HEK293 (cell line): ENCODE measurements around the gene KIF5A.

Source experiments
- CTCF ChIP-seq: fragments of 450-650 bp; formaldehyde crosslinking; IDR thresholded peaks from 2 replicates; pipeline ENCODE4 v1.5.1; 2016; ENCODE audit warnings: missing biosample characterization, missing genetic modification characterization
- HOXA7 ChIP-seq: sonication (generic); formaldehyde crosslinking; IDR thresholded peaks from 2 replicates; pipeline ENCODE4 v1.8.1; 2022; ENCODE audit warnings: missing genetic modification reagents, borderline replicate concordance
- MYNN ChIP-seq: fragments of 450-650 bp; formaldehyde crosslinking; IDR thresholded peaks from 2 replicates; pipeline ENCODE4 v1.5.1; 2016; ENCODE audit warnings: missing biosample characterization, missing genetic modification characterization, borderline replicate concordance
- ZNF175 ChIP-seq: fragments of 450-650 bp; formaldehyde crosslinking; IDR thresholded peaks from 2 replicates; pipeline ENCODE4 v1.5.1; 2016; ENCODE audit warnings: missing biosample characterization, missing genetic modification characterization
- ZNF184 ChIP-seq: fragments of 450-650 bp; IDR thresholded peaks from 2 replicates; pipeline ENCODE4 v1.5.1; 2018; ENCODE audit warnings: missing biosample characterization, mild to moderate bottlenecking, missing genetic modification characterization
- ZNF223 ChIP-seq: fragments of 450-650 bp; formaldehyde crosslinking; IDR thresholded peaks from 2 replicates; pipeline ENCODE4 v1.5.1; 2016; ENCODE audit warnings: missing biosample characterization, missing genetic modification characterization
- ZNF335 ChIP-seq: fragments of 450-650 bp; formaldehyde crosslinking; conservative IDR thresholded peaks from 2 replicates; pipeline ENCODE4 v1.5.1; 2016; ENCODE audit warnings: missing biosample characterization, missing genetic modification characterization
- ZNF341 ChIP-seq: fragments of 450-650 bp; formaldehyde crosslinking; IDR thresholded peaks from 2 replicates; pipeline ENCODE4; 2016; ENCODE audit warnings: low read depth, missing biosample characterization, missing genetic modification characterization
- ZNF561 ChIP-seq: fragments of 450-650 bp; IDR thresholded peaks from 2 replicates; pipeline ENCODE4 v1.5.1; 2018; ENCODE audit warnings: missing biosample characterization, missing genetic modification characterization, borderline replicate concordance
- ZSCAN30 ChIP-seq: fragments of 450-650 bp; IDR thresholded peaks from 2 replicates; pipeline ENCODE4 v1.5.1; 2018; ENCODE audit warnings: missing biosample characterization, mild to moderate bottlenecking, missing genetic modification characterization, moderate library complexity
- ZXDB ChIP-seq: fragments of 450-650 bp; formaldehyde crosslinking; IDR thresholded peaks from 2 replicates; pipeline ENCODE4 v1.5.1; 2016; ENCODE audit warnings: missing biosample characterization, missing genetic modification characterization
- TF ChIP-seq, protein P1 (sequence below): fragments of 450-650 bp; formaldehyde crosslinking; IDR thresholded peaks from 2 replicates; pipeline ENCODE4 v1.5.1; 2016; ENCODE audit warnings: missing biosample characterization, missing genetic modification characterization

DNA sequence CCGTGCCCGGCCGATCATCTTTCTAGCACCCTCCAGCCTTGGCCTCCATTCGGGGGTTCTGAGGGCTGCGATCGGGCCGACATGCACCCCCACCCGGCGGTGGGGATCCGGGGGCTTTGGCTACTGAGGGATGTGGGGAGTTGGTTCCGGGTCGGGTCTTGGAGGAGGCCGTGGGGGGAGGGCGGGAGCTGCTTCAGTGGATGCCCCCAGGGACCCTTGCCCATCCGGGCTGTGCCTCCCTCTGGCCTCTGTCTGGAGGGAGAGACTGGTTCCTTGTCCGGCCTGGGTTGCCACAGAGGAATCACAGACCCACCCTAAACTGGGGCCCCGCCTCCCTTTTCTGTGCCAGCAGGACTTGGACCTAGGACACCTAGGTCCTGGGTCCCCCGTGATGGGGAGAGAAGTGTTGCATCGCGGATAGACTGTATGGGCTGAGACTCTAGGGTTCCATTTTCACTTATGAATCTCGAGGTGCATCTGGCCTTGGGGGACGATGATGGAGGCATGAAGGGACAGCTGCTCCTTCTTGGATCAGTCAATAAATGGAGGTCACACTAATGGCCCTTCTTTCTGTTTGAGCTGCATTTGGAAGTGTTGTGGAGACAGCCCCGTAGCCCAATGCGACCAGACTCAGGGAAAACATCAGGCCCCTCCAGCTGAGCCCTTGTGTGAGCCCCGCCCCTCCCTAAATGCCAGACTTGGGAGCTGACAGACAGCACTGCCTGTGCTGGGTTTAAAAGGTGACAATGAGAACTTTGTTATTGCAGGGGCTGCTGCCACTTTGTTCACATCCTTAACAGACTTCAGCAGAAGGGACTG, 55.4 kb downstream of the KIF5A start:
- TF ChIP-seq ZNF184: no peak
- TF ChIP-seq CTCF (tag by site-specific recombination): no peak
- TF ChIP-seq ZNF175 (tag by site-specific recombination): no peak
- TF ChIP-seq ZNF223 (tag by site-specific recombination): no peak
- peak; percentile 98 for TF ChIP-seq ZNF335 (tag by site-specific recombination)
- TF ChIP-seq, protein P1, sequence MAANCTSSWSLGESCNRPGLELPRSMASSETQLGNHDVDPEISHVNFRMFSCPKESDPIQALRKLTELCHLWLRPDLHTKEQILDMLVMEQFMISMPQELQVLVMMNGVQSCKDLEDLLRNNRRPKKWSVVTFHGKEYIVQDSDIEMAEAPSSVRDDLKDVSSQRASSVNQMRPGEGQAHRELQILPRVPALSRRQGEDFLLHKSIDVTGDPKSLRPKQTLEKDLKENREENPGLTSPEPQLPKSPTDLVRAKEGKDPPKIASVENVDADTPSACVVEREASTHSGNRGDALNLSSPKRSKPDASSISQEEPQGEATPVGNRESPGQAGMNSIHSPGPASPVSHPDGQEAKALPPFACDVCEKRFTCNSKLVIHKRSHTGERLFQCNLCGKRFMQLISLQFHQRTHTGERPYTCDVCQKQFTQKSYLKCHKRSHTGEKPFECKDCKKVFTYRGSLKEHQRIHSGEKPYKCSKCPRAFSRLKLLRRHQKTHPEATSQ (tag by site-specific recombination): no peak
- TF ChIP-seq MYNN (tag by site-specific recombination): no peak
- no peak for TF ChIP-seq ZNF341 (tag by site-specific recombination)
- no peak for TF ChIP-seq ZSCAN30 (tag by site-specific recombination)
- TF ChIP-seq ZXDB: no peak
- no peak for TF ChIP-seq ZNF561 (tag by site-specific recombination)
- TF ChIP-seq HOXA7 (CRISPR knock-in tag): no peak
